Ascending aorta (tissue), 2 donors: ENCODE data around the gene TAOK1. TPM values are rescaled to one million over a fixed set of nuclear protein-coding genes. Genes with fewer than 3 reads are reported as not detected.

Source experiments
- DNase-seq, 2 donors: peaks; one replicate each; pipeline ENCODE4 v3.0.0-alpha.2; 2019; ENCODE audit warnings: low spot score in 2 of 2
- H3K27ac ChIP-seq, 2 donors: fragments of 200-600 bp; sonication (generic); one replicate each; pipeline ENCODE4 v1.5.1; 2016 to 2017; ENCODE audit warnings: mild to moderate bottlenecking in 1 of 2
- H3K27me3 ChIP-seq: fragments of 200-600 bp; sonication (generic); one replicate; pipeline ENCODE4 v1.5.1; 2017
- H3K36me3 ChIP-seq, 2 donors: fragments of 200-600 bp; sonication (generic); one replicate each; pipeline ENCODE4 v1.5.1; 2016
- H3K4me1 ChIP-seq, 2 donors: fragments of 200-600 bp; sonication (generic); one replicate each; pipeline ENCODE4 v1.5.1; 2016 to 2017; ENCODE audit warnings: mild to moderate bottlenecking in 1 of 2
- H3K4me3 ChIP-seq, 2 donors: fragments of 200-600 bp; sonication (generic); one replicate each; pipeline ENCODE4 v1.5.1; 2016 to 2017; ENCODE audit warnings: mild to moderate bottlenecking in 1 of 2
- H3K9me3 ChIP-seq, 2 donors: fragments of 200-600 bp; sonication (generic); one replicate each; pipeline ENCODE4 v1.5.1; 2016
- intact Hi-C: fragments of 100-400 bp; cut with DNase I; formaldehyde crosslinking; loops from one replicate; pipeline ENCODE4 v1.15.1; 2023
- total RNA-seq: library from RNA; depleted of rRNA; stranded (reverse); fragments of >200 nt; gene quantifications from one replicate; pipeline ENCODE4 v1.1.0, GENCODE V29; 2016
- TF ChIP-seq, protein P1 (sequence below), 3 experiments: fragments of 200-600 bp in 2 of 3; fragments of 450-650 bp in 1 of 3; sonication (generic) in 2 of 3; IDR thresholded peaks; one replicate each; pipeline ENCODE4 v1.5.1; 2016 to 2019; ENCODE audit warnings: antibody characterized with exemption in 3 of 3, mild to moderate bottlenecking in 1 of 3, moderate library complexity in 1 of 3

The TAOK1 gene
- total RNA-seq, 1 donor from 2014 or later: 20.8 TPM

DNA sequence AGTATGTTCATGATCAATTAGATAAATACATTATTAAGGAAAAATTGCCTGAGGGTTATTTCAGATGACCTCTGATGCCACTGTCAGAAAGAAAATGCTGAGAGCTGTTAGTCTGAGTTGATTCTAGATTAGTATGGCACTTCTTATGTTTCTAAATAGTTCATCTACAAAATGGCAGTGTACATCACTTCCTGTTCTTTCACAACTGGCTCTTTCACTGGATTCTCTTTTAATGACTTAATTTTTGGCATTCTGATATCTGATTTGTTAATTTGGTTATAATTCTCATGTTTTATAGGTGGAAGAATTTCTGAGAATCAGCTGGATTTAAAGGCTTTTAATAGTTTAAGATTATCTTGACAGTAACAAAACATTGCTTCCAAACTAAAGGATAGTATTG, 3.3 kb downstream of the TAOK1 start:
- peak overlapping the region in 1 of 2 donors; percentile 49 for H3K27ac ChIP-seq
- no peak for DNase-seq
- H3K36me3 ChIP-seq: no peaks in the 10 kb centered on the region
- peaks cover 5 to 15% of the 10 kb centered on the region in 2 donors for H3K4me1 ChIP-seq
- no peaks in the 10 kb centered on the region for H3K9me3 ChIP-seq
- H3K4me3 ChIP-seq: no peak overlapping the region
- TF ChIP-seq, protein P1, sequence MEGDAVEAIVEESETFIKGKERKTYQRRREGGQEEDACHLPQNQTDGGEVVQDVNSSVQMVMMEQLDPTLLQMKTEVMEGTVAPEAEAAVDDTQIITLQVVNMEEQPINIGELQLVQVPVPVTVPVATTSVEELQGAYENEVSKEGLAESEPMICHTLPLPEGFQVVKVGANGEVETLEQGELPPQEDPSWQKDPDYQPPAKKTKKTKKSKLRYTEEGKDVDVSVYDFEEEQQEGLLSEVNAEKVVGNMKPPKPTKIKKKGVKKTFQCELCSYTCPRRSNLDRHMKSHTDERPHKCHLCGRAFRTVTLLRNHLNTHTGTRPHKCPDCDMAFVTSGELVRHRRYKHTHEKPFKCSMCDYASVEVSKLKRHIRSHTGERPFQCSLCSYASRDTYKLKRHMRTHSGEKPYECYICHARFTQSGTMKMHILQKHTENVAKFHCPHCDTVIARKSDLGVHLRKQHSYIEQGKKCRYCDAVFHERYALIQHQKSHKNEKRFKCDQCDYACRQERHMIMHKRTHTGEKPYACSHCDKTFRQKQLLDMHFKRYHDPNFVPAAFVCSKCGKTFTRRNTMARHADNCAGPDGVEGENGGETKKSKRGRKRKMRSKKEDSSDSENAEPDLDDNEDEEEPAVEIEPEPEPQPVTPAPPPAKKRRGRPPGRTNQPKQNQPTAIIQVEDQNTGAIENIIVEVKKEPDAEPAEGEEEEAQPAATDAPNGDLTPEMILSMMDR (IDR thresholded peaks at IDR 0.05): no peak
- H3K27me3 ChIP-seq: no peaks in the 10 kb centered on the region
- intact Hi-C loops: loop anchor here (10.0 kb wide), 2 partner anchors 99 to 249 kb away; partner anchors contain the start of gene NUFIP2

GRCh38 chr17:29394761-29395160, 4.6 kb downstream of the TAOK1 start:
- intact Hi-C loops: loop anchor here (10.0 kb wide), 2 partner anchors 100 to 250 kb away; partner anchors contain the start of gene NUFIP2
- DNase-seq: no peak
- TF ChIP-seq, protein P1 (IDR thresholded peaks at IDR 0.05): no peak
- H3K4me3 ChIP-seq: no peak overlapping the region
- no peaks in the 10 kb centered on the region for H3K9me3 ChIP-seq
- H3K27me3 ChIP-seq: no peaks in the 10 kb centered on the region
- H3K4me1 ChIP-seq: peaks cover 4 to 15% of the 10 kb centered on the region in 2 donors
- no peak overlapping the region for H3K27ac ChIP-seq
- H3K36me3 ChIP-seq: peaks cover 8 to 9% of the 10 kb centered on the region in 2 donors

- Histone ChIP-seq H3K27ac (no peak overlapping the region), H3K4me1 (peaks cover 3 to 15% of the 10 kb centered on the region in 2 donors), H3K4me3 (no peak overlapping the region), H3K9me3 (no peaks in the 10 kb centered on the region), H3K36me3 (peaks cover 11% of the 10 kb centered on the region in 2 donors), H3K27me3 (no peaks in the 10 kb centered on the region)
- DNase-seq: no peak
- intact Hi-C loops: loop anchor here (10.0 kb wide), 2 partner anchors 101 to 251 kb away; partner anchors contain the start of gene NUFIP2
- TF ChIP-seq, protein P1 (IDR thresholded peaks at IDR 0.05): no peak
These were observed 5.9 kb downstream of the TAOK1 start for GRCh38 chr17:29396066-29396465.

- no peak for DNase-seq
- Histone ChIP-seq H3K27ac (no peak overlapping the region), H3K27me3 (no peaks in the 10 kb centered on the region), H3K4me3 (no peak overlapping the region), H3K36me3 (peaks cover 11% of the 10 kb centered on the region in 2 donors), H3K9me3 (no peaks in the 10 kb centered on the region), H3K4me1 (peaks cover 0 to 5% of the 10 kb centered on the region in 2 donors)
- intact Hi-C loops: loop anchor here (10.0 kb wide), 2 partner anchors 105 to 255 kb away; partner anchors contain the start of gene NUFIP2
- TF ChIP-seq, protein P1 (IDR thresholded peaks at IDR 0.05): no peak
These were observed 9.5 kb downstream of the TAOK1 start for GRCh38 chr17:29399634-29400033.

DNA sequence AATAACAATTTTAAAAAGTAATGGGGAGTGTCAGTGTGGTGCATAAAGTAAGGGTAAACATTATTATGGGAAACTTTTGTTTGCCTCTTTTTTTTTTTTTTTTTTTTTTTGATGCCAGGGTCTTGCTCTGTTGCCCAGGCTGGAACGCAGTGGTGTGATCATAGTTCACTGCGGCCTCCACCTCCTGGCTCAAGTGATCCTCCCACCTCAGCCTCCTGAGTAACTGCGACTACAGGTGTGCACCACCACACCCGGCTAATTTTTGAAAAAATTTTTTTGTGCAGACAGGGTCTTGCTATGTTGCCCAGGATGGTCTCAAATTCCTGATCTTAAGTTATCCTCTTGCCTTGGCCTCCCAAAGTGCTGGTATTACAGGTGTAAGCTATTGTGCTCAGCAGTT, 10.7 kb downstream of the TAOK1 start:
- TF ChIP-seq, protein P1 (IDR thresholded peaks at IDR 0.05): no peak
- H3K36me3 ChIP-seq: peaks cover 11% of the 10 kb centered on the region in 2 donors

More for the DNA sequence above, 10.7 kb downstream of the TAOK1 start:
- Histone ChIP-seq H3K9me3 (no peaks in the 10 kb centered on the region), H3K27ac (no peak overlapping the region), H3K4me1 (no peaks in the 10 kb centered on the region), H3K4me3 (no peak overlapping the region), H3K27me3 (no peaks in the 10 kb centered on the region)
- DNase-seq: no peak
- intact Hi-C loops: no loop called here
